Bronchial epithelial cell (primary cell): ENCODE data around the gene SCG5. TPM values are rescaled to one million over a fixed set of nuclear protein-coding genes. Genes with fewer than 3 reads are reported as not detected.
"Not testable (repeated sequence)": the region's sequence is repeated elsewhere in the genome, so short reads cannot be mapped to it uniquely, and the experiment has no call there.

ENCODE experiments used
- DNase-seq: peaks from one replicate; pipeline ENCODE4 v3.0.0-alpha.2; 2010; ENCODE audit warnings: low read depth
- FAIRE-seq: peaks from 2 replicates; lab custom pipeline; 2011; peaks lifted over from hg19 to GRCh38; lab: Jason Lieb, UNC
- H3K27me3 ChIP-seq: 2 replicates; pipeline ENCODE4 v1.5.1; 2011; ENCODE audit warnings: low read length; ENCODE audit not compliant: control insufficient read depth, insufficient read depth
- H3K36me3 ChIP-seq: 2 replicates; pipeline ENCODE4 v1.5.1; 2011; ENCODE audit warnings: low read length; ENCODE audit not compliant: control insufficient read depth, insufficient read depth
- H3K4me3 ChIP-seq: 2 replicates; pipeline ENCODE4 v1.5.1; 2011; ENCODE audit warnings: mild to moderate bottlenecking, low read depth, low read length, control low read depth
- CTCF ChIP-seq: IDR thresholded peaks from 2 replicates; pipeline ENCODE4 v1.5.1; 2011; ENCODE audit warnings: mild to moderate bottlenecking, moderate library complexity, low read length, control low read depth, inconsistent platforms; ENCODE audit not compliant: insufficient read depth, severe bottlenecking
- total RNA-seq: library from RNA; depleted of rRNA; stranded (reverse); fragments of >200 nt; gene quantifications from 2 replicates; pipeline ENCODE4 v1.2.1, GENCODE V29; 2014

Gene SCG5
- total RNA-seq, result 3.7 and 11.8 TPM in 2 replicates

- Histone ChIP-seq H3K4me3 (peak within 1 kb of the TSS; percentile 33), H3K27me3 (no peaks in the 10 kb centered on the region), H3K36me3 (no peaks in the 10 kb centered on the region)
- FAIRE-seq (no peak), DNase-seq (peak; percentile 38)
- no peak for TF ChIP-seq CTCF
These were observed at the start of gene SCG5 for GRCh38 chr15:32641517-32642059. Gene SCG5, plus strand, starts transcription at chr15:32641710. Its CDS starts 1,883 bp downstream, at chr15:32643593.

- not testable (repeated sequence) for H3K4me3 ChIP-seq, DNase-seq, H3K27me3 ChIP-seq, H3K36me3 ChIP-seq, FAIRE-seq
These were observed 48.4 kb upstream of the SCG5 start, which contains the start of gene GOLGA8N for GRCh38 chr15:32593151-32593550. Gene GOLGA8N, plus strand, starts transcription at chr15:32593456.

GRCh38 chr15:32609518-32609917, 32.0 kb upstream of the SCG5 start:
- H3K36me3 ChIP-seq, H3K4me3 ChIP-seq, H3K27me3 ChIP-seq, FAIRE-seq: not testable (repeated sequence)
- DNase-seq, result peak; percentile 37

- H3K36me3 ChIP-seq, FAIRE-seq, H3K27me3 ChIP-seq, H3K4me3 ChIP-seq: not testable (repeated sequence)
- peak; percentile 48 for DNase-seq
These were observed 30.8 kb upstream of the SCG5 start for GRCh38 chr15:32610719-32611118.

- FAIRE-seq, H3K36me3 ChIP-seq, DNase-seq, H3K27me3 ChIP-seq: not testable (repeated sequence)
- H3K4me3 ChIP-seq, result peak overlapping the region; percentile 61
These were observed 26.8 kb upstream of the SCG5 start for GRCh38 chr15:32614712-32615050.

GRCh38 chr15:32615051-32615870, 26.2 kb upstream of the SCG5 start, which contains the start of gene ARHGAP11A:
Gene ARHGAP11A, plus strand, starts transcription at chr15:32615504. Its CDS starts 708 bp downstream, at chr15:32616212.
- peak within 1 kb of the TSS; percentile 61 for H3K4me3 ChIP-seq
- DNase-seq, result peak; percentile 81
- H3K36me3 ChIP-seq, H3K27me3 ChIP-seq, FAIRE-seq: not testable (repeated sequence)

- FAIRE-seq, DNase-seq, H3K36me3 ChIP-seq: not testable (repeated sequence)
These were observed 25.6 kb upstream of the SCG5 start for GRCh38 chr15:32615871-32616426.

GRCh38 chr15:32636410-32636809, 5.1 kb upstream of the SCG5 start:
- DNase-seq, result no peak
- FAIRE-seq, result no peak
- no peak overlapping the region for H3K4me3 ChIP-seq
- no peak for TF ChIP-seq CTCF
- peaks cover 4% of the 10 kb centered on the region for H3K36me3 ChIP-seq
- no peaks in the 10 kb centered on the region for H3K27me3 ChIP-seq

More at GRCh38 chr15:32615871-32616426, 25.6 kb upstream of the SCG5 start:
- peak overlapping the region; percentile 61 for H3K4me3 ChIP-seq
- not testable (repeated sequence) for H3K27me3 ChIP-seq
